ENCODE data around the gene RALGAPA1. TPM values are rescaled to one million over a fixed set of nuclear protein-coding genes. Genes with fewer than 3 reads are reported as not detected.
A peak's percentile ranks its signal among the peaks of the same experiment; 100 is the strongest.
"Not testable (repeated sequence)": the region's sequence is repeated elsewhere in the genome, so short reads cannot be mapped to it uniquely, and the experiment has no call there.

The RALGAPA1 gene
- total and polyA plus RNA-seq, 2 donors (not counting 1 experiment from before 2014, with no cell fraction given) = 7.2 to 34.5 TPM

GRCh38 chr14:35826952-35827416 lies 17.9 kb upstream of the RALGAPA1 start:
- Histone ChIP-seq H3K36me3 (ENCODE audit: control insufficient read depth, insufficient read depth, low read length) (no peaks in the 10 kb centered on the region), H3K4me3 (replicated peaks in 1 of 4; ENCODE audit: control extremely low read depth in 1 of 4, insufficient read depth in 1 of 4, low read depth in 3 of 4, low read length in 4 of 4) (peak overlapping the region; percentile 79 to 92 (median 86)), H3K4me2 (ENCODE audit: extremely low read depth, insufficient read depth, low read length) (peak overlapping the region; percentile 91), H3K27ac (ENCODE audit: insufficient read depth, low read length) (peak overlapping the region; percentile 15), H3K79me2 (ENCODE audit: control insufficient read depth, insufficient read depth, low read length) (peaks cover 2% of the 10 kb centered on the region), H3K9me3 (ENCODE audit: control insufficient read depth, insufficient read depth, low read depth, low read length) (no peaks in the 10 kb centered on the region), H2AFZ (ENCODE audit: low read length) (peak overlapping the region; percentile 95), H3K27me3 (ENCODE audit: control insufficient read depth, insufficient read depth, low read length) (no peaks in the 10 kb centered on the region), H3K9ac (ENCODE audit: insufficient read depth, low read length) (peak overlapping the region; percentile 51), H3K4me1 (ENCODE audit: control insufficient read depth, extremely low read depth, insufficient read depth, low read length) (no peaks in the 10 kb centered on the region), H4K20me1 (ENCODE audit: control insufficient read depth, extremely low read depth, insufficient read depth, low read length) (no peaks in the 10 kb centered on the region)
- no peak for DNase-seq (ENCODE audit: low read depth in 2 of 2)
- no peak for TF ChIP-seq EZH2 (IDR thresholded peaks at IDR 0.05; ENCODE audit: low read length, missing control alignments)
- TF ChIP-seq, protein P1, sequence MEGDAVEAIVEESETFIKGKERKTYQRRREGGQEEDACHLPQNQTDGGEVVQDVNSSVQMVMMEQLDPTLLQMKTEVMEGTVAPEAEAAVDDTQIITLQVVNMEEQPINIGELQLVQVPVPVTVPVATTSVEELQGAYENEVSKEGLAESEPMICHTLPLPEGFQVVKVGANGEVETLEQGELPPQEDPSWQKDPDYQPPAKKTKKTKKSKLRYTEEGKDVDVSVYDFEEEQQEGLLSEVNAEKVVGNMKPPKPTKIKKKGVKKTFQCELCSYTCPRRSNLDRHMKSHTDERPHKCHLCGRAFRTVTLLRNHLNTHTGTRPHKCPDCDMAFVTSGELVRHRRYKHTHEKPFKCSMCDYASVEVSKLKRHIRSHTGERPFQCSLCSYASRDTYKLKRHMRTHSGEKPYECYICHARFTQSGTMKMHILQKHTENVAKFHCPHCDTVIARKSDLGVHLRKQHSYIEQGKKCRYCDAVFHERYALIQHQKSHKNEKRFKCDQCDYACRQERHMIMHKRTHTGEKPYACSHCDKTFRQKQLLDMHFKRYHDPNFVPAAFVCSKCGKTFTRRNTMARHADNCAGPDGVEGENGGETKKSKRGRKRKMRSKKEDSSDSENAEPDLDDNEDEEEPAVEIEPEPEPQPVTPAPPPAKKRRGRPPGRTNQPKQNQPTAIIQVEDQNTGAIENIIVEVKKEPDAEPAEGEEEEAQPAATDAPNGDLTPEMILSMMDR (conservative IDR thresholded peaks at IDR 0.05 in 1 of 2, IDR thresholded peaks at IDR 0.05 in 1 of 2; ENCODE audit: low read depth in 1 of 2, low read length in 2 of 2) = no peak

DNA sequence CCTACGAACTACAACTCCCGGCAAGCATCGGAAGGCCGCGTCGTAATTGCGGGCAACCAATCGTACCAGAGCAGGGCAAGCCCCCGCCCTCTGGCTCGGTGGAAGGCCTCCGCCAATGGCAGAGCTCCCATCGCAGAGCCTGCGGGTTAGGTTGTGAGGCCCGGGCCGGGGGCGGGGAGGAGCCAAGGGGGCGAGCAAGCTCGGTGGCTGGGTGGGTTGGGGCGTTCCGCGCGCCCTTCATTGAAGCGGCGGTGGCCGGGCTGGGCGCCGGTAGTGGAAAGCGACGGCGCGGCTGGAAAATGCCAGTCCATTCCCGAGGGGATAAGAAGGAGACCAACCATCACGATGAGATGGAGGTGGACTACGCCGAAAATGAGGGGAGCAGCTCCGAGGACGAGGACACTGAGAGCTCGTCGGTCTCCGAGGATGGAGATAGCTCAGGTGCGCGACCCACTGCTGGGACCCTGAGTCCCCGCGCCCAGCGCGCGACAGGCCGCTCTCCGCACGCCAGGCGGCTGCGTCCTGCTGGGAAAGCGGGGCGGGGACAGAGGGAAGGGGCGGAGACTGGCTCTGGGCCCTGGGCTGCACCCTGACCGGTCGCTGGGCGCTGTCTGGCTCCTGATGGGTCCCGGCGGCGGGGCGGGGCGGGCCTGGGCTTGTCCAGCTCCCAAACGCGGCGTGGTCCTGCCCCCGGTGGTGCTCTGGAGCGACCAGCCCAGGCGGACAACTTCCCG lies 17.3 kb upstream of the RALGAPA1 start, which contains the start of gene BRMS1L:
BRMS1L (plus strand) TSS at position 121 of the 734 bp plus-strand sequence; CDS start at position 300, 179 bp downstream.
- no peaks in the 10 kb centered on the region for H3K27me3 ChIP-seq (ENCODE audit: control insufficient read depth, insufficient read depth, low read length)
- H3K4me1 ChIP-seq (ENCODE audit: control insufficient read depth, extremely low read depth, insufficient read depth, low read length) = no peaks in the 10 kb centered on the region
- peak; percentile 99 for DNase-seq (ENCODE audit: low read depth in 2 of 2)
- peaks cover 2% of the 10 kb centered on the region for H3K79me2 ChIP-seq (ENCODE audit: control insufficient read depth, insufficient read depth, low read length)
- TF ChIP-seq, protein P1 (conservative IDR thresholded peaks at IDR 0.05 in 1 of 2, IDR thresholded peaks at IDR 0.05 in 1 of 2; ENCODE audit: low read depth in 1 of 2, low read length in 2 of 2) = peak in 1 of 2 donors; percentile 1
- TF ChIP-seq EZH2 (IDR thresholded peaks at IDR 0.05; ENCODE audit: low read length, missing control alignments) = no peak
- H3K9ac ChIP-seq (ENCODE audit: insufficient read depth, low read length) = peak within 1 kb of the TSS; percentile 93
- peak within 1 kb of the TSS; percentile 79 to 92 (median 86) for H3K4me3 ChIP-seq (replicated peaks in 1 of 4; ENCODE audit: control extremely low read depth in 1 of 4, insufficient read depth in 1 of 4, low read depth in 3 of 4, low read length in 4 of 4)
- no peaks in the 10 kb centered on the region for H3K36me3 ChIP-seq (ENCODE audit: control insufficient read depth, insufficient read depth, low read length)
- no peaks in the 10 kb centered on the region for H4K20me1 ChIP-seq (ENCODE audit: control insufficient read depth, extremely low read depth, insufficient read depth, low read length)
- peak within 1 kb of the TSS; percentile 91 for H3K4me2 ChIP-seq (ENCODE audit: extremely low read depth, insufficient read depth, low read length)
- H3K9me3 ChIP-seq (ENCODE audit: control insufficient read depth, insufficient read depth, low read depth, low read length) = no peaks in the 10 kb centered on the region
- H3K27ac ChIP-seq (ENCODE audit: insufficient read depth, low read length) = peak within 1 kb of the TSS; percentile 94
- H2AFZ ChIP-seq (ENCODE audit: low read length) = peak within 1 kb of the TSS; percentile 100

GRCh38 chr14:35825968-35826217 lies 16.8 kb upstream of the RALGAPA1 start:
- Histone ChIP-seq H4K20me1 (ENCODE audit: control insufficient read depth, extremely low read depth, insufficient read depth, low read length) (no peaks in the 10 kb centered on the region), H3K4me3 (replicated peaks in 1 of 4; ENCODE audit: control extremely low read depth in 1 of 4, insufficient read depth in 1 of 4, low read depth in 3 of 4, low read length in 4 of 4) (peak overlapping the region; percentile 16 to 82 (median 56))

DNA sequence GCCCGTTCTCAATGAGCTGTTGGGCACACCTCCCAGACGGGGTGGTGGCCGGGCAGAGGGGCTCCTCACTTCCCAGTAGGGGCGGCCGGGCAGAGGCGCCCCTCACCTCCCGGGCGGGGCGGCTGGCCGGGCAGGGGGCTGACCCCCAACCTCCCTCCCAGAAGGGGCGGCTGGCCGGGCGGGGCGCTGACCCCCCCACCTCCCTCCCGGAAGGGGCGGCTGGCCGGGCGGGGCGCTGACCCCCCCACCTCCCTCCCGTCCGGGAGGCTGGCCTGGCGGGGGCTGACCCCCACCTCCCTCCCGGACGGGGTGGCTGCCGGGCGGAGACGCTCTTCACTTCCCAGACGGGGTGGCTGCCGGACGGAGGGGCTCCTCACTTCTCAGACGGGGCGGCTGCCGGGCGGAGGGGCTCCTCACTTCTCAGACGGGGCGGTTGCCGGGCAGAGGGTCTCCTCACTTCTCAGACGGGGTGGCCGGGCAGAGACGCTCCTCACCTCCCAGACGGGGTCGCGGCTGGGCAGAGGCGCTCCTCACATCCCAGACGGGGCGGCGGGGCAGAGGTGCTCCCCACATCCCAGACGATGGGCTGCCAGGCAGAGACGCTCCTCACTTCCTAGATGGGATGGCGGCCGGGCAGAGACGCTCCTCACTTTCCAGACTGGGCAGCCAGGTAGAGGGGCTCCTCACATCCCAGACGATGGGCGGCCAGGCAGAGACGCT lies 15.5 kb upstream of the RALGAPA1 start:
- not testable (repeated sequence) for H3K36me3 ChIP-seq (ENCODE audit: control insufficient read depth, insufficient read depth, low read length); H3K4me2 ChIP-seq (ENCODE audit: extremely low read depth, insufficient read depth, low read length); H3K4me1 ChIP-seq (ENCODE audit: control insufficient read depth, extremely low read depth, insufficient read depth, low read length); H3K27ac ChIP-seq (ENCODE audit: insufficient read depth, low read length); H3K9me3 ChIP-seq (ENCODE audit: control insufficient read depth, insufficient read depth, low read depth, low read length); DNase-seq (ENCODE audit: low read depth in 2 of 2); H2AFZ ChIP-seq (ENCODE audit: low read length); H3K27me3 ChIP-seq (ENCODE audit: control insufficient read depth, insufficient read depth, low read length); H3K4me3 ChIP-seq (replicated peaks in 1 of 4; ENCODE audit: control extremely low read depth in 1 of 4, insufficient read depth in 1 of 4, low read depth in 3 of 4, low read length in 4 of 4); H3K79me2 ChIP-seq (ENCODE audit: control insufficient read depth, insufficient read depth, low read length); H4K20me1 ChIP-seq (ENCODE audit: control insufficient read depth, extremely low read depth, insufficient read depth, low read length); H3K9ac ChIP-seq (ENCODE audit: insufficient read depth, low read length)

More at GRCh38 chr14:35825968-35826217, 16.8 kb upstream of the RALGAPA1 start:
- TF ChIP-seq EZH2 (IDR thresholded peaks at IDR 0.05; ENCODE audit: low read length, missing control alignments) = no peak
- TF ChIP-seq, protein P1 (conservative IDR thresholded peaks at IDR 0.05 in 1 of 2, IDR thresholded peaks at IDR 0.05 in 1 of 2; ENCODE audit: low read depth in 1 of 2, low read length in 2 of 2) = no peak
- no peaks in the 10 kb centered on the region for H3K27me3 ChIP-seq (ENCODE audit: control insufficient read depth, insufficient read depth, low read length)
- no peak overlapping the region for H3K9ac ChIP-seq (ENCODE audit: insufficient read depth, low read length)
- H3K36me3 ChIP-seq (ENCODE audit: control insufficient read depth, insufficient read depth, low read length) = no peaks in the 10 kb centered on the region
- DNase-seq (ENCODE audit: low read depth in 2 of 2) = no peak
- no peak overlapping the region for H3K27ac ChIP-seq (ENCODE audit: insufficient read depth, low read length)
- H2AFZ ChIP-seq (ENCODE audit: low read length) = no peak overlapping the region
- H3K79me2 ChIP-seq (ENCODE audit: control insufficient read depth, insufficient read depth, low read length) = peaks cover 2% of the 10 kb centered on the region
- peak overlapping the region; percentile 89 for H3K4me2 ChIP-seq (ENCODE audit: extremely low read depth, insufficient read depth, low read length)
- no peaks in the 10 kb centered on the region for H3K9me3 ChIP-seq (ENCODE audit: control insufficient read depth, insufficient read depth, low read depth, low read length)
- H3K4me1 ChIP-seq (ENCODE audit: control insufficient read depth, extremely low read depth, insufficient read depth, low read length) = no peaks in the 10 kb centered on the region

Measured in fibroblast of lung (primary cell).